ENCODE data around the gene PRKCE.

The PRKCE gene

GRCh38 chr2:45937990-45938389, 286.5 kb downstream of the PRKCE start:
- no peak for DNase-seq (ENCODE audit: low read depth)

GRCh38 chr2:45938649-45939511, 287.4 kb downstream of the PRKCE start:
- DNase-seq (ENCODE audit: low read depth) = no peak

GRCh38 chr2:45941531-45942236, 290.2 kb downstream of the PRKCE start:
- no peak for DNase-seq (ENCODE audit: low read depth)

GRCh38 chr2:45942237-45942738, 290.8 kb downstream of the PRKCE start:
- DNase-seq (ENCODE audit: low read depth) = no peak

- no peak for DNase-seq (ENCODE audit: low read depth)
These were observed 292.0 kb downstream of the PRKCE start for GRCh38 chr2:45943219-45944044.

GRCh38 chr2:45944074-45944473, 292.6 kb downstream of the PRKCE start:
- no peak for DNase-seq (ENCODE audit: low read depth)

- DNase-seq (ENCODE audit: low read depth) = no peak
These were observed 293.8 kb downstream of the PRKCE start for GRCh38 chr2:45945302-45945717.

GRCh38 chr2:45946023-45946422, 294.5 kb downstream of the PRKCE start:
- no peak for DNase-seq (ENCODE audit: low read depth)

GRCh38 chr2:45950606-45951005, 299.1 kb downstream of the PRKCE start:
- DNase-seq (ENCODE audit: low read depth) = no peak

GRCh38 chr2:45951025-45951727, 299.7 kb downstream of the PRKCE start:
- no peak for DNase-seq (ENCODE audit: low read depth)

GRCh38 chr2:45952591-45952990, 301.1 kb downstream of the PRKCE start:
- no peak for DNase-seq (ENCODE audit: low read depth)

GRCh38 chr2:45953376-45954027, 302.0 kb downstream of the PRKCE start:
- DNase-seq (ENCODE audit: low read depth) = no peak

GRCh38 chr2:45954233-45954850, 302.9 kb downstream of the PRKCE start:
- DNase-seq (ENCODE audit: low read depth) = no peak

GRCh38 chr2:45957533-45958227, 306.2 kb downstream of the PRKCE start:
- DNase-seq (ENCODE audit: low read depth) = no peak

- DNase-seq (ENCODE audit: low read depth) = no peak
These were observed 308.8 kb downstream of the PRKCE start for GRCh38 chr2:45960057-45960863.

GRCh38 chr2:45962177-45962921, 310.9 kb downstream of the PRKCE start:
- no peak for DNase-seq (ENCODE audit: low read depth)

GRCh38 chr2:45963816-45964215, 312.3 kb downstream of the PRKCE start:
- no peak for DNase-seq (ENCODE audit: low read depth)

- DNase-seq (ENCODE audit: low read depth) = no peak
These were observed 312.9 kb downstream of the PRKCE start for GRCh38 chr2:45964223-45964841.

Measured in activated gamma-delta T cell treated with anti-CD3 and anti-CD28 coated beads, Interleukin-2, amount 50 U/mL, for 16 hours (primary cell).